K562 (cell line): ENCODE results near the gene HNRNPU. TPM values are rescaled to one million over a fixed set of nuclear protein-coding genes. Genes with fewer than 3 reads are reported as not detected.

Experiments used
- ARNT ChIP-seq, 2 experiments: fragments of 450-650 bp; IDR thresholded peaks; 2 replicates each; pipeline ENCODE4 v1.6.1; 2016; ENCODE audit warnings: mild to moderate bottlenecking in 1 of 2
- BRD4 ChIP-seq: fragments of 200-600 bp; sonication (generic); IDR thresholded peaks from 2 replicates; pipeline ENCODE4 v1.6.1; 2017; ENCODE audit warnings: inconsistent platforms
- CCNT2 ChIP-seq: IDR thresholded peaks from 2 replicates; pipeline ENCODE4 v1.6.1; 2011; ENCODE audit warnings: borderline replicate concordance, low read depth, mild to moderate bottlenecking, moderate library complexity, mixed read lengths, low read length; ENCODE audit not compliant: insufficient read length; ENCODE audit errors: extremely low read depth
- CREB3L1 ChIP-seq: fragments of 450-650 bp; IDR thresholded peaks from 2 replicates; pipeline ENCODE4 v1.6.1; 2014; ENCODE audit warnings: low read depth, mild to moderate bottlenecking, moderate library complexity, borderline replicate concordance
- DLX4 ChIP-seq: fragments of 250-450 bp; sonication (Bioruptor Pico); IDR thresholded peaks from 2 replicates; pipeline ENCODE4 v1.6.1; 2021; ENCODE audit warnings: mild to moderate bottlenecking
- ESRRA ChIP-seq: fragments of 450-650 bp; IDR thresholded peaks from 2 replicates; pipeline ENCODE4 v1.6.1; 2014; ENCODE audit warnings: low read depth, mild to moderate bottlenecking, moderate library complexity, borderline replicate concordance
- HDAC6 ChIP-seq: IDR thresholded peaks from 2 replicates; pipeline ENCODE4 v1.6.1; 2012; ENCODE audit warnings: low read depth, mild to moderate bottlenecking, control low read depth, inconsistent platforms, low read length, moderate library complexity
- MBD2 ChIP-seq: sonication (generic); IDR thresholded peaks from 2 replicates; pipeline ENCODE4 v1.6.1; 2016; ENCODE audit warnings: low read depth, borderline replicate concordance
- MIER1 ChIP-seq: fragments of 450-650 bp; IDR thresholded peaks from 2 replicates; pipeline ENCODE4 v1.6.1; 2016; ENCODE audit warnings: antibody characterized with exemption, mild to moderate bottlenecking, low read depth
- PCBP1 ChIP-seq: fragments of 200-400 bp; formaldehyde crosslinking; IDR thresholded peaks from 2 replicates; pipeline ENCODE4 v1.6.1; 2018; ENCODE audit warnings: mild to moderate bottlenecking, low read depth, low read length; ENCODE audit not compliant: poor library complexity, severe bottlenecking
- PHTF2 ChIP-seq: fragments of 250-450 bp; sonication (Bioruptor Pico); IDR thresholded peaks from 2 replicates; pipeline ENCODE4 v1.5.0; 2021; ENCODE audit warnings: mild to moderate bottlenecking
- SFPQ ChIP-seq: fragments of 200-400 bp; formaldehyde crosslinking; IDR thresholded peaks from 2 replicates; pipeline ENCODE4 v1.6.1; 2017; ENCODE audit warnings: mild to moderate bottlenecking, low read depth, low read length, moderate library complexity
- SIN3A ChIP-seq, 2 experiments: fragments of 150-350 bp in 1 of 2; IDR thresholded peaks; 2 replicates each; pipeline ENCODE4 v1.6.1; 2011 to 2016; ENCODE audit warnings: borderline replicate concordance in 2 of 2, low read depth in 2 of 2, low read length in 2 of 2, mild to moderate bottlenecking in 2 of 2, moderate library complexity in 2 of 2; ENCODE audit not compliant: control insufficient read depth in 1 of 2
- SLC30A9 ChIP-seq: fragments of 250-450 bp; sonication (Bioruptor Pico); IDR thresholded peaks from 2 replicates; pipeline ENCODE4 v1.8.0; 2022; ENCODE audit warnings: mild to moderate bottlenecking, moderate library complexity
- TAF1 ChIP-seq: IDR thresholded peaks from 2 replicates; pipeline ENCODE4 v1.6.1; 2011; ENCODE audit warnings: mild to moderate bottlenecking, low read length, moderate library complexity; ENCODE audit not compliant: insufficient read depth, control insufficient read depth, severe bottlenecking; ENCODE audit errors: extremely low read depth
- TBL1XR1 ChIP-seq, 2 experiments: IDR thresholded peaks; 2 replicates each; pipeline ENCODE4 v1.6.1; 2012; ENCODE audit warnings: improper control_type of control experiment in 2 of 2, low read length in 2 of 2, mild to moderate bottlenecking in 1 of 2
- USF2 ChIP-seq: sonication (generic); formaldehyde crosslinking; IDR thresholded peaks from 2 replicates; pipeline ENCODE4 v1.5.0; 2020; ENCODE audit warnings: missing genetic modification reagents
- ZFP36 ChIP-seq: fragments of 150-350 bp; IDR thresholded peaks from 2 replicates; pipeline ENCODE4 v1.6.1; 2018; ENCODE audit warnings: low read length, low read depth; ENCODE audit not compliant: partially characterized antibody
- ZNF398 ChIP-seq: fragments of 250-450 bp; sonication (Bioruptor Pico); IDR thresholded peaks from 2 replicates; pipeline ENCODE4 v1.8.0; 2021; ENCODE audit warnings: moderate library complexity, mild to moderate bottlenecking, inconsistent platforms
- polyA plus RNA-seq, 8 experiments: library from polyadenylated mRNA; depleted of rRNA in 4 of 8; stranded (reverse) in 5 of 8; unstranded in 3 of 8; fragments of >200 nt; fragmentation: Nextera tagmentation in 2 of 8; fragmentation: Illumina TruSeq in 1 of 8; extraction: Ambion mirVana in 2 of 8; extraction: Trizol in 1 of 8; gene quantifications; 2 replicates each; pipeline versions ENCODE4 v1.2.1 to v1.2.3, GENCODE V29; 2011 to 2014; ENCODE audit warnings: inconsistent platforms in 1 of 8, missing spikeins in 1 of 8
- total RNA-seq, 7 experiments: library from RNA; depleted of rRNA in 6 of 7; stranded (reverse); fragments of >200 nt in 6 of 7; fragmentation: Illumina TruSeq in 2 of 7; extraction: Trizol in 2 of 7; gene quantifications; 2 replicates each; pipeline versions ENCODE4 v1.2.1 to v1.2.3, GENCODE V29; 2011 to 2021; ENCODE audit warnings: low replicate concordance in 1 of 7

HNRNPU gene
- total and polyA plus RNA-seq, 9 of the 15 experiments (the other 6 are each of a cell fraction or from before 2014, with no cell fraction given) = 159 to 777 (median 577) TPM

- TF ChIP-seq TBL1XR1 (IDR thresholded peaks at IDR 0.05; ENCODE audit: low read length in 2 of 2) = peak; percentile 62 to 77; a peak in 2 of 4 replicates
- TF ChIP-seq PHTF2 (CRISPR knock-in tag) = peak; percentile 48; the same call in 1 of the 2 replicates
- no peak for TF ChIP-seq CREB3L1
- TF ChIP-seq BRD4 = peak; percentile 23; the same call in 1 of the 2 replicates
- TF ChIP-seq MIER1 = no peak
- no peak for TF ChIP-seq PCBP1
- no peak; the same call in 1 of the 2 replicates for TF ChIP-seq ESRRA
- no peak for TF ChIP-seq DLX4
- no peak for TF ChIP-seq SLC30A9
- no peak for TF ChIP-seq ARNT (IDR thresholded peaks at IDR 0.05)
- no peak for TF ChIP-seq ZFP36
- TF ChIP-seq ZNF398 (CRISPR knock-in tag) = no peak
- TF ChIP-seq SIN3A (IDR thresholded peaks at IDR 0.05; ENCODE audit: borderline replicate concordance in 2 of 2, control insufficient read depth in 1 of 2, low read depth in 2 of 2, low read length in 2 of 2) = peak; percentile 96 to 99; a peak in 3 of 4 replicates
- no peak for TF ChIP-seq USF2 (CRISPR knock-in tag)
- peak; percentile 32; the same call in 1 of the 2 replicates for TF ChIP-seq MBD2
- TF ChIP-seq CCNT2 = peak; percentile 99
- TF ChIP-seq HDAC6 = no peak
- peak; percentile 82 for TF ChIP-seq TAF1
- TF ChIP-seq SFPQ = no peak
Measured at GRCh38 chr1:244862699-244863490, 1.4 kb downstream of the HNRNPU start (continued).
